Erythroblast (primary cell): Measurements from ENCODE around the gene OPRL1.
"Not testable (repeated sequence)": the region's sequence is repeated elsewhere in the genome, so short reads cannot be mapped to it uniquely, and the experiment has no call there.

ENCODE experiments used
- GATA1 ChIP-seq: IDR thresholded peaks from 2 replicates; pipeline ENCODE4 v1.6.1; 2011; ENCODE audit warnings: low read depth, mild to moderate bottlenecking, control low read depth, low read length, moderate library complexity
- POLR2A ChIP-seq: IDR thresholded peaks from 2 replicates; pipeline ENCODE4 v1.6.1; 2011; ENCODE audit warnings: mild to moderate bottlenecking, low read length

DNA sequence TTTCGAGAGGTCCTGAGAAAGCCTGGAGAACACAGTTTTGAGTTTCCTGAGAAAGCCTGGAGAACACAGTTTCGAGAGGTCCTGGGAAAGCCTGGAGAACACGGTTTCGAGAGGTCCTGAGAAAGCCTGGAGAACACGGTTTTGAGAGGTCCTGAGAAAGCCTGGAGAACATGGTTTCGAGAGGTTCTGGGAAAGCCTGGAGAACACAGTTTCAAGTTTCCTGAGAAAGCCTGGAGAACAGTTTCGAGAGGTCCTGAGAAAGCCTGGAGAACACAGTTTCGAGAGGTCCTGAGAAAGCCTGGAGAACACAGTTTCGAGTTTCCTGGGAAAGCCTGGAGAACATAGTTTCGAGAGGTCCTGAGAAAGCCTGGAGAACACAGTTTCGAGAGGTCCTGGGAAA is 43.6 kb downstream of the OPRL1 start:
- TF ChIP-seq POLR2A, GATA1: not testable (repeated sequence)
